PC-9 (cell line): ENCODE data around the gene TMEM132D.

ENCODE experiments used
- EZH2 ChIP-seq: fragments of 200-600 bp; sonication (generic); IDR thresholded peaks from 2 replicates; pipeline ENCODE4 v1.8.0; 2017; ENCODE audit warnings: antibody characterized with exemption, low read depth
- TF ChIP-seq, protein P1 (sequence below): fragments of 200-600 bp; sonication (generic); conservative IDR thresholded peaks from 2 replicates; pipeline ENCODE4 v1.6.1; 2017; ENCODE audit warnings: mixed run types, antibody characterized with exemption, mild to moderate bottlenecking, moderate library complexity

DNA sequence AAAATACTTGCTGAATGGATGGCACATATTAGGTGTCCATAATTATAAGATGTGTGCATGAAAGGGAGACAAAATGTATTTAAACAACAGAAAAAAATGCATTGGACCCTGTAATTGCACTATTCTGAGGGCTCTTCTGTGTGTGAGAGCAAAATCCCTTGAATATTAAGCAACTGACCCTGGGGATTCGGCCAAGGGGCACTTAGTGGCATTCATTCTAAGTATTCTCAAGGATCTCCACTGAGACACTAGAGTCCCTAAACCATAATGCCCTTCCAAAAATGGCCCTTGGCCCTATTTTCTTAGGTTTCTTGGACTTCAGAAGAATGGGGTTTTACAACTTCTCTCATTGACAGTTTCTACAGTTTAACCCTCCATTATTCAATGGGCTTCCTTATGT lies 662.0 kb downstream of the TMEM132D start:
- TF ChIP-seq, protein P1, sequence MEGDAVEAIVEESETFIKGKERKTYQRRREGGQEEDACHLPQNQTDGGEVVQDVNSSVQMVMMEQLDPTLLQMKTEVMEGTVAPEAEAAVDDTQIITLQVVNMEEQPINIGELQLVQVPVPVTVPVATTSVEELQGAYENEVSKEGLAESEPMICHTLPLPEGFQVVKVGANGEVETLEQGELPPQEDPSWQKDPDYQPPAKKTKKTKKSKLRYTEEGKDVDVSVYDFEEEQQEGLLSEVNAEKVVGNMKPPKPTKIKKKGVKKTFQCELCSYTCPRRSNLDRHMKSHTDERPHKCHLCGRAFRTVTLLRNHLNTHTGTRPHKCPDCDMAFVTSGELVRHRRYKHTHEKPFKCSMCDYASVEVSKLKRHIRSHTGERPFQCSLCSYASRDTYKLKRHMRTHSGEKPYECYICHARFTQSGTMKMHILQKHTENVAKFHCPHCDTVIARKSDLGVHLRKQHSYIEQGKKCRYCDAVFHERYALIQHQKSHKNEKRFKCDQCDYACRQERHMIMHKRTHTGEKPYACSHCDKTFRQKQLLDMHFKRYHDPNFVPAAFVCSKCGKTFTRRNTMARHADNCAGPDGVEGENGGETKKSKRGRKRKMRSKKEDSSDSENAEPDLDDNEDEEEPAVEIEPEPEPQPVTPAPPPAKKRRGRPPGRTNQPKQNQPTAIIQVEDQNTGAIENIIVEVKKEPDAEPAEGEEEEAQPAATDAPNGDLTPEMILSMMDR: no peak
- no peak for TF ChIP-seq EZH2
